Cardiac fibroblast (primary cell): ENCODE data around the gene PCDHA4.
"Not testable (repeated sequence)": the region's sequence is repeated elsewhere in the genome, so short reads cannot be mapped to it uniquely, and the experiment has no call there.

Experiments used
- DNase-seq, 2 donors: peaks; one replicate each; pipeline versions ENCODE4 v3.0.0 to v3.0.0-alpha.2; 2010; ENCODE audit warnings: low read depth in 2 of 2
- H3K4me3 ChIP-seq, 2 donors: replicated peaks in 1 of 2; 1 replicate in 1 of 2; 2 replicates in 1 of 2; pipeline ENCODE4 v1.5.1; 2011; ENCODE audit warnings: low read depth in 2 of 2, low read length in 2 of 2, mild to moderate bottlenecking in 2 of 2, moderate library complexity in 1 of 2
- CTCF ChIP-seq: IDR thresholded peaks from one replicate; pipeline ENCODE4 v1.5.1; 2011; ENCODE audit warnings: low read depth, mild to moderate bottlenecking, low read length, inconsistent platforms

The PCDHA4 gene

GRCh38 chr5:140791089-140791488 is 15.8 kb upstream of the PCDHA4 start:
- TF ChIP-seq CTCF, result no peak

GRCh38 chr5:140794595-140795258 is 12.1 kb upstream of the PCDHA4 start, which contains the start of gene PCDHA2:
Gene PCDHA2, plus strand, starts transcription at chr5:140794852.
- no peak for TF ChIP-seq CTCF
- DNase-seq, result no peak
- H3K4me3 ChIP-seq, result no peak within 1 kb of the TSS

More at GRCh38 chr5:140791089-140791488, 15.8 kb upstream of the PCDHA4 start:
- H3K4me3 ChIP-seq, result no peak overlapping the region
- no peak for DNase-seq

DNA sequence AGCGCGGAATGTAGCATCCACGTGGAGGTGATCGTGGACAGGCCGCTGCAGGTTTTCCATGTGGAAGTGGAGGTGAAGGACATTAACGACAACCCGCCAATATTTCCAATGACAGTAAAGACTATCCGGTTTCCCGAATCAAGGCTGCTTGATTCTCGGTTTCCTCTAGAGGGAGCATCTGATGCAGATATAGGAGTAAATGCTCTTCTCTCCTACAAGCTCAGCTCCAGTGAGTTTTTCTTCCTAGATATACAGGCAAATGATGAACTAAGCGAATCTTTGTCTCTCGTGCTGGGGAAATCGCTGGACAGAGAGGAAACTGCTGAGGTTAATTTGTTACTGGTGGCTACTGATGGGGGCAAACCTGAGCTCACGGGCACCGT is 11.6 kb upstream of the PCDHA4 start:
- H3K4me3 ChIP-seq, result no peak overlapping the region
- peak; percentile 12 for TF ChIP-seq CTCF
- DNase-seq, result peak in 1 of 2 donors; percentile 5

DNA sequence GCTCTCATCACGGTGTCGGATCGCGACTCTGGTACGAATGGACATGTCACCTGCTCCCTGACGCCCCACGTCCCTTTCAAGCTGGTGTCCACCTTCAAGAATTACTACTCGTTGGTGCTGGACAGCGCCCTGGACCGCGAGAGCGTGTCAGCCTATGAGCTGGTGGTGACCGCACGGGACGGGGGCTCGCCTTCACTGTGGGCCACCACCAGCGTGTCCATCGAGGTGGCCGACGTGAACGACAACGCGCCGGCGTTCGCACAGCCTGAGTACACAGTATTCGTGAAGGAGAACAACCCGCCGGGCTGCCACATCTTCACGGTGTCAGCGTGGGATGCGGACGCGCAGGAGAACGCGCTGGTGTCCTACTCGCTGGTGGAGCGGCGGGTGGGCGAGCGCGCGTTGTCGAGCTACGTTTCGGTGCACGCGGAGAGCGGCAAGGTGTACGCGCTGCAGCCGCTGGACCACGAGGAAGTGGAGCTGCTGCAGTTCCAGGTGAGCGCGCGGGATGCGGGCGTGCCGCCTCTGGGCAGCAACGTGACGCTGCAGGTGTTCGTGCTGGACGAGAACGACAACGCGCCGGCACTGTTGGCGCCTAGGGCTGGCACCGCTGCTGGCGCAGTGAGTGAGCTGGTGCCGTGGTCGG is 10.7 kb upstream of the PCDHA4 start:
- H3K4me3 ChIP-seq, DNase-seq: not testable (repeated sequence)

- DNase-seq, result no peak
- no peak overlapping the region for H3K4me3 ChIP-seq
- TF ChIP-seq CTCF, result no peak
Observed at GRCh38 chr5:140796718-140797095, 10.2 kb upstream of the PCDHA4 start.

- peak; percentile 13 for TF ChIP-seq CTCF
- peak; percentile 14 to 39 for DNase-seq
- H3K4me3 ChIP-seq, result no peak within 1 kb of the TSS
Observed at GRCh38 chr5:140800816-140801493, 5.9 kb upstream of the PCDHA4 start, which contains the start of gene PCDHA3. Gene PCDHA3, plus strand, starts transcription at chr5:140801057.

- no peak for TF ChIP-seq CTCF
- H3K4me3 ChIP-seq, result no peak overlapping the region
- DNase-seq, result peak in 1 of 2 donors; percentile 9
Observed at GRCh38 chr5:140801494-140801841, 5.4 kb upstream of the PCDHA4 start.

DNA sequence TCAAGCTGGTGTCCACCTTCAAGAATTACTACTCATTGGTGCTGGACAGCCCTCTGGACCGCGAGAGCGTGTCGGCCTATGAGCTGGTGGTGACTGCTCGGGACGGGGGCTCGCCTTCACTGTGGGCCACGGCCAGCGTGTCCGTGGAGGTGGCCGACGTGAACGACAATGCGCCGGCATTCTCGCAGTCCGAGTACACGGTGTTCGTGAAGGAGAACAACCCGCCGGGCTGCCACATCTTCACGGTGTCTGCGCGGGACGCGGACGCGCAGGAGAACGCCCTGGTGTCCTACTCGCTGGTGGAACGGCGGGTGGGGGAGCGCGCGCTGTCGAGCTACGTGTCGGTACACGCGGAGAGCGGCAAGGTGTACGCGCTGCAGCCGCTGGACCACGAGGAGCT is 4.5 kb upstream of the PCDHA4 start:
- not testable (repeated sequence) for DNase-seq, H3K4me3 ChIP-seq
